ENCODE results near the gene GLIS1. TPM values are rescaled to one million over a fixed set of nuclear protein-coding genes. Genes with fewer than 3 reads are reported as not detected.

Gene GLIS1
- total RNA-seq, 1 experiment from 2014 or later: 0.39 TPM

DNA sequence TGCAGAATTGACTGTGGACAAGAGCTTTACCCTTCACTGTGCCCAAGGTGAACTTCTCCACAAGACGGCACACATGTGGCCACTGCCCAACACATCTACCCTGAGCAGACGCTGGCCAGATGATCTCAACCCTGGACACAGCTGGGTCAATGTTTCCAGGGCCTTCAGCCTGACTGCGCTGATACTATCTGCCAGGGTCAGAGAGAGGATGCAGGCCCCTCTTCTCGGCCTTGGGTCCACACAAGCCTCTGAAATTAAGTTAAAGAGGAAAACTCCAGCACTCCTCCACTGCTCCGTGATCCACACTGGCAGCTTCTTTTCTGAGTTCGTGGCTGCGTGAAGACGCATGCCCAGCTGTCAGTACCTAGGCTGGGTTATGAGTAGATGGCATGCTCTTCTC, 58.1 kb downstream of the GLIS1 start:
- Histone ChIP-seq H2AFZ (ENCODE audit: low read depth, low read length, poor library complexity, severe bottlenecking) (no peak overlapping the region), H3K27me3 (ENCODE audit: insufficient read depth, low read length) (peaks cover 4% of the 10 kb centered on the region; the same call in 1 of the 2 replicates)

More for the DNA sequence above, 58.1 kb downstream of the GLIS1 start:
- H3K36me3 ChIP-seq (ENCODE audit: control insufficient read depth in 1 of 2, insufficient read depth in 2 of 2, low read length in 2 of 2): no peaks in the 10 kb centered on the region
- no peaks in the 10 kb centered on the region for H3K9me3 ChIP-seq (ENCODE audit: control insufficient read depth in 1 of 2, insufficient read depth in 1 of 2, low read depth in 1 of 2, low read length in 2 of 2)
- no peak overlapping the region for H3K9ac ChIP-seq (ENCODE audit: low read length)
- BruUV-seq (replicated peaks): no TSS peak
- ATAC-seq (no peak), DNase-seq (ENCODE audit: low read depth, low spot score) (no peak)
- RAD21 ChIA-PET (ENCODE audit: low non-redundant PET in 1 of 2, low total read pairs in 2 of 2, uncharacterized antibody in 2 of 2, unreplicated experiment in 2 of 2): no interaction called here
- TF ChIP-seq POLR2AphosphoS5 (IDR thresholded peaks at IDR 0.05; ENCODE audit: low read depth, low read length): no peak
- TF ChIP-seq MAX (IDR thresholded peaks at IDR 0.05): no peak
- no peak for TF ChIP-seq EZH2phosphoT487 (IDR thresholded peaks at IDR 0.05; ENCODE audit: borderline replicate concordance)
- no peak for TF ChIP-seq EGR1 (IDR thresholded peaks at IDR 0.05; ENCODE audit: low read depth)
- TF ChIP-seq SIN3A (IDR thresholded peaks at IDR 0.05; ENCODE audit: low read depth): no peak
- TF ChIP-seq ELF1 (IDR thresholded peaks at IDR 0.05; ENCODE audit: borderline replicate concordance, low read depth): no peak
- TF ChIP-seq REST (IDR thresholded peaks at IDR 0.05; ENCODE audit: low read depth): no peak
- no peak for TF ChIP-seq FOSL1 (IDR thresholded peaks at IDR 0.05; ENCODE audit: low read depth)
- no peak for TF ChIP-seq TCF7L2 (IDR thresholded peaks at IDR 0.05; ENCODE audit: borderline replicate concordance, extremely low read depth, insufficient read depth, insufficient read length)
- TF ChIP-seq JUND (IDR thresholded peaks at IDR 0.05): no peak
- no peak for TF ChIP-seq ATF3 (IDR thresholded peaks at IDR 0.05)
- TF ChIP-seq SP1 (IDR thresholded peaks at IDR 0.05; ENCODE audit: low read depth): no peak
- TF ChIP-seq CBX3 (IDR thresholded peaks at IDR 0.05; ENCODE audit: low read depth): no peak
- TF ChIP-seq RAD21 (IDR thresholded peaks at IDR 0.05; ENCODE audit: low read depth): no peak
- TF ChIP-seq, protein P1, sequence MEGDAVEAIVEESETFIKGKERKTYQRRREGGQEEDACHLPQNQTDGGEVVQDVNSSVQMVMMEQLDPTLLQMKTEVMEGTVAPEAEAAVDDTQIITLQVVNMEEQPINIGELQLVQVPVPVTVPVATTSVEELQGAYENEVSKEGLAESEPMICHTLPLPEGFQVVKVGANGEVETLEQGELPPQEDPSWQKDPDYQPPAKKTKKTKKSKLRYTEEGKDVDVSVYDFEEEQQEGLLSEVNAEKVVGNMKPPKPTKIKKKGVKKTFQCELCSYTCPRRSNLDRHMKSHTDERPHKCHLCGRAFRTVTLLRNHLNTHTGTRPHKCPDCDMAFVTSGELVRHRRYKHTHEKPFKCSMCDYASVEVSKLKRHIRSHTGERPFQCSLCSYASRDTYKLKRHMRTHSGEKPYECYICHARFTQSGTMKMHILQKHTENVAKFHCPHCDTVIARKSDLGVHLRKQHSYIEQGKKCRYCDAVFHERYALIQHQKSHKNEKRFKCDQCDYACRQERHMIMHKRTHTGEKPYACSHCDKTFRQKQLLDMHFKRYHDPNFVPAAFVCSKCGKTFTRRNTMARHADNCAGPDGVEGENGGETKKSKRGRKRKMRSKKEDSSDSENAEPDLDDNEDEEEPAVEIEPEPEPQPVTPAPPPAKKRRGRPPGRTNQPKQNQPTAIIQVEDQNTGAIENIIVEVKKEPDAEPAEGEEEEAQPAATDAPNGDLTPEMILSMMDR (IDR thresholded peaks at IDR 0.05 in 2 of 3, conservative IDR thresholded peaks at IDR 0.05 in 1 of 3; ENCODE audit: borderline replicate concordance in 1 of 3, insufficient read depth in 1 of 3, low read depth in 2 of 3, low read length in 2 of 3): no peak
- TF ChIP-seq SRF (IDR thresholded peaks at IDR 0.05; ENCODE audit: low read depth): no peak
- TF ChIP-seq ZFX (IDR thresholded peaks at IDR 0.05): no peak
- no peaks in the 10 kb centered on the region for H3K9me2 ChIP-seq (ENCODE audit: insufficient read depth)
- H3K27ac ChIP-seq (ENCODE audit: low read depth, low read length): no peak overlapping the region
- no peaks in the 10 kb centered on the region for H3K79me2 ChIP-seq (ENCODE audit: insufficient read depth, low read length)
- no peak overlapping the region for H3K4me3 ChIP-seq (replicated peaks in 1 of 2; ENCODE audit: low read depth in 1 of 2, low read length in 2 of 2)
- H3K4me2 ChIP-seq (ENCODE audit: low read length): no peak overlapping the region
- CTCF ChIA-PET: no interaction called here
- POLR2A ChIA-PET: no interaction called here
- peaks cover 15 to 17% of the 10 kb centered on the region in 2 experiments for H3K4me1 ChIP-seq (ENCODE audit: control insufficient read depth in 1 of 2, insufficient read depth in 2 of 2, low read length in 2 of 2)
- H4K20me1 ChIP-seq (ENCODE audit: insufficient read depth): no peaks in the 10 kb centered on the region
- intact Hi-C loops (cut with micrococcal nuclease): loop anchor here (10.0 kb wide), 1 partner anchor 406 kb away; no protein-coding TSS in a partner anchor
